NCI-H446 treated with DMSO at 0.1 percent for 48 hours (cell line): Measurements from ENCODE around the gene SLC5A10.
"Not testable (repeated sequence)": the region's sequence is repeated elsewhere in the genome, so short reads cannot be mapped to it uniquely, and the experiment has no call there.

Source experiments
- DNase-seq: peaks from one replicate; lab custom pipeline; 2025; lab: John Stamatoyannopoulos, UW

Gene SLC5A10

DNA sequence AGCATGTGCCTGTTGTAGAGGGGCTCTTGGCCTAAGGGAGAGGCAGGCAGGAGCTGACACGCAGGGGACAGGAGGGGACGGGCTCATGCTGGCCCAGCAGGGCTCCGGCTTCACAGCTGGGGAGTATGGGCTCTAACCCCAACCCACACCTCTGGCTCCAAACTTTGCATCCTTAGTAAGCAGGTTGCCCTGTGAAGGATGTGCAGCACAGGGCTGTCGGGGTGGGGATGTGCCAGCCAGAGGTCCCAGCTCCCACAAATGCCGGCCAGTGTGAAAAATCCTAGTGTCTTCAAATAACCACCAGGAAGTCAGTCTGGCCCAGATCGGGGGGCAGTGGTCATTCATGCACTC lies 66.6 kb downstream of the SLC5A10 start:
- DNase-seq: no peak

DNA sequence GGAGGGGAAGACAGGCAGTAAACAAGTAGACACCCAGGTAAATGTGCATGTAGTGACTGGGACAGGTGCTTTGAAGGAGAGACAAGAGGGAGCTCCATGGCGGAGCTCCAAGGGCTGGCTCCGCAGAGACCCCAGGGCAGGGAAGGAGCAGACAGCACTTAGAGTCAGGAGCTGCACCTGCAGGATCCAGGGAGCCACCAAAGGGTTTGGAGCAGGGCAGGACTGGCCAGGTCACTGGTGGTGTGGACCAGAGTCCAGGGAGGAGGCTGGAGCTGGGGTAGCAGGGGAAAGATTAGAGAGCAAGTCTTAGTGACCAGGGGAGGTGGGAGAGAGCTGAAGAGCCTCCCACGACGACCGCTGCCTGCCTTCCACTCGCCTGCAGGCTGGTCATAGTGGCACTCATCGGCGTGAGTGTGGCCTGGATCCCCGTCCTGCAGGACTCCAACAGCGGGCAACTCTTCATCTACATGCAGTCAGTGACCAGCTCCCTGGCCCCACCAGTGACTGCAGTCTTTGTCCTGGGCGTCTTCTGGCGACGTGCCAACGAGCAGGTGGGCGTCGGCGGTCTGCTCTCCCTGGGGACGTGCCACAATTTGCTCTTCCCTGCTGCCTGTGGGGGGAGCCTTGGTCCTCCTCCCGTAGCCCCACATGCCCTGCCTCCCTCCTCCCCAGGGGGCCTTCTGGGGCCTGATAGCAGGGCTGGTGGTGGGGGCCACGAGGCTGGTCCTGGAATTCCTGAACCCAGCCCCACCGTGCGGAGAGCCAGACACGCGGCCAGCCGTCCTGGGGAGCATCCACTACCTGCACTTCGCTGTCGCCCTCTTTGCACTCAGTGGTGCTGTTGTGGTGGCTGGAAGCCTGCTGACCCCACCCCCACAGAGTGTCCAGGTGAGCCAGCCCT lies 67.3 kb downstream of the SLC5A10 start:
- no peak for DNase-seq

DNA sequence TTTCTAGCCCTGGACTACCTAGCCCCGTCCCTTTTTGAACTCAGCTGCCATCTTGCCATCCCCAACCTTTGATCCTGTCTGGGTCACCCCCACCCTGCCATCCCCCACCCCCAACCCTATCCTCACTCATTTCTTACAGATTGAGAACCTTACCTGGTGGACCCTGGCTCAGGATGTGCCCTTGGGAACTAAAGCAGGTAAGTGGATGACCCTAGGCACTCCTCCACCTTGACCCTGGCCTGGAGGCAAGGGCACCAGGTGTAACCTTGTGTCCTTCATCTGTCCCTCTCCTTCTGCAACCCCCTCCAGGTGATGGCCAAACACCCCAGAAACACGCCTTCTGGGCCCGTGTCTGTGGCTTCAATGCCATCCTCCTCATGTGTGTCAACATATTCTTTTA lies 68.1 kb downstream of the SLC5A10 start:
- no peak for DNase-seq

DNA sequence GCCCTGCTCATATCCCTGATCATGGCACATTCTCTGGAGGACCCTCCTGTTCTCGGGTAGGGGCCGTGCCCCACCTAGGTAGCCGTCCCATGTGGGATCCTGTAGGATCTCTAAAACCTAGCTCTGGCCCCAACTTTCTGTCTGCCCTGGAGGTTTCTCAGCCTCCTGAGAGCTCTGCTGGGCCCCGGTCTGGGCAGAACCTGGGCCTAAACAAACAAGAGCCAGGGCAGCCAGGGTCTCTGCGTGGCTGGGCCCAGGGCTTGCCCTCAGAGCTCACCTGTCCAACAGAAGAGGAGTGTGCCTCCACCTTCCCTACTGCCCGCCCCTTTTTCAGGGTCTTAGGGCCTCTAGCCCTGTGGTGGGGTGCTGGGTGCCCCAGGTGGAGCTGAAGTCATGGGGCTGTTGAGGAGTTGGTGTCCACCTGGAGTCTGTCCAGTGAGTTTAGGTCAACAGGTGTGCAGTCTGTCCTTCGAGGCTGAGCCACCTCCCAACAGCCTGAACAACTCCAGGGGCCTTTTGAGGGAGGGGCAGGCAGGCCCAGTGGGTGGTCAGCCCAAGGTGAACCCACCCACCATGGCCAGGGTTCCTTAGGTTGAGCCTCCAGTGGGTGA lies 69.2 kb downstream of the SLC5A10 start:
- not testable (repeated sequence) for DNase-seq

DNA sequence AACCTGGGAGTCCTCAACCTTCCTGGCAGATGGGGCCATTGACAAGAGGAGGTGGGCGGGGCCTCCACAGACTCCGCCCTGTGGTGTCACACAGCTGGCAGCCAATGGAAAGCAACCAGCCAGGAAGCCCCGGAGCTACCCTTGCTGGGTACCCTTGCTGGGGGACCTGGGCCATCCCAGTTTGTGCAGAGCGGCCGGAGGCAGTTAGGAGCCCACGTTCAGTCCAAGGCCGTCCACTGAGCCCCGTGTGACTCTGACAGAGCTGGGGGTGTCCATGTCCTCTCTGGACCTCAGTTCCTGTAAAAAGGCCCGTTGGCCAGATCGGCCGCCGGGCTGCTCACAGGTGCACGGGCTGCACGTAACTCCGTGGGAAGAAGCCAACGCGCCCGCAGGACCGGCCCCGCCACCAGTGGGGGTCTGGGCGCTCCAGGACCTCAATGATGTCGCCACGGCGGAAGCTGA lies 69.7 kb downstream of the SLC5A10 start:
- DNase-seq: no peak

DNA sequence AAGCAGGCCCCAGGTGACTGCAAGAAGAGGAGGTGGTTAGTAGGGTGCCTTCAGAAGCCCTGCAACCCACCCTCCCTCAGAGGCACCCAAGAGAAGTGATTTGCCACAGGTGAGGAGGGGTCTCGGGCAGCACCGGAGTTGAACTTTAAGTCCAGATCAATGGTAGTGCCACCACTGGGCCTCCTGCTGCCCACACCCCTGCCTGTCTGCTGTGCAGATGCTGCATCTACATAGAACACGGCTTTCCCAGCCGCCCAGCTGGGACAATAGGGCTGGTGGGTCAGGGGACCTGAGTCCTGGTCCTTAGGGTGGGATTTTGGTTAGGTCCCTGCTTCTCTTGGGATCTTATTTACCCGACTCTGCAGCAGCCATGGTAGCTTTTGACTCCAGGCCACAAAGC lies 70.2 kb downstream of the SLC5A10 start:
- DNase-seq: no peak

DNA sequence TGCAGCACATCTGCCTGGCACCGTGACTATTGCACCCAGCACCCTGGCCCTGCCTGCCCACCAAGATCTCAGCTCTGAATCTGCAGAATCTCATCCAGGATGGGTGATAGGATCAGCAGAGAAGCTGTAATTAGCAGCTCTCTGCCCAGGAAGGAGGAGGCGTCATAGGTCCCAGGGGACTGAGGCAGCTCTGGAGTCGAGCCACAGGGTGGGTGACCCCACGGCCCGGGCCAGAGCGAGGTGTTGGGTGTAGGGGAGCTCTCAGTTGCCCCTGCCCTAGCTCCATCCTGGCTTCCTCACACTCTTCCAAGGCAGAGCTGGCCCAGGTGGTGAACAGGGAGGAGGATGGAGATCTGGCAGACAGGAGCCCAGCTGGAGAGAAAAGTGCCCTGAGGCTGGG lies 70.8 kb downstream of the SLC5A10 start:
- DNase-seq: no peak

DNA sequence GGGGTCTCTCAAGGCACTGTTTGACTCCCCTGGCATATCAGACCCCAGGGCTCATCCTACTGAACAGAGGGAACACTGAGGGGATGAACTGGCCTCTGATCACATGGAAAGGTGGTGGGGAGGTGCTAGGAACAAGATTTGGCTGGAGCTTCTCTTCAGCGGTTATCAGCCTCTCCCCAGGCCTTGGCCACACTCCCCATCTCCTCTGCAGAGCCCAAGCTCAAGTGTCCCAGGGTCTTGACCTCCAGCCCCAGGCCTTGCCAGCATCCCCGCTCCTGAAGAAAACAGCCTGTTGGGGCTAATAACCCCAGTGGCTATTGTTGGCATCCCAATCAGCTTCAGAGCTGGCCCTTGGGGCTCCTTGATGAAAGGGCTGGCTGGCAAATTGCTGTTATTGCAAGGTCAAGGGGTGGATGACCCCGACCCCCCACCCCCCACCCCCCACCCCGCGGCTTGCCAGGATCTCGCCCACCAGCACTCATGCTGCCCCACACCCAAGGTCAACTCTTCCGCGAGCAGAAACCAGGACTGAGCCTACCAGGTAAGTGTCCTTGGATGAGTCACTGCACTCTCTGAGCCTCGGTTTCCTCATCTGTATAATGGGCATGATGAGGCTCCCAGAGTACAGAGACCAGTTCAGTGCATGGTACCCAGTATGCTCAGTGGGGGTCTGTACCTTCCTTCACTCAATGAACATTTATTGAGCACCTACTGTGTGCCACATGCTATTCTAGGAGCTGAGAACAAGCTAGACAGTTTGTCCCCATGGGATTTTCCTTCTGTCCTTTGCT lies 71.4 kb downstream of the SLC5A10 start:
- DNase-seq: no peak

DNA sequence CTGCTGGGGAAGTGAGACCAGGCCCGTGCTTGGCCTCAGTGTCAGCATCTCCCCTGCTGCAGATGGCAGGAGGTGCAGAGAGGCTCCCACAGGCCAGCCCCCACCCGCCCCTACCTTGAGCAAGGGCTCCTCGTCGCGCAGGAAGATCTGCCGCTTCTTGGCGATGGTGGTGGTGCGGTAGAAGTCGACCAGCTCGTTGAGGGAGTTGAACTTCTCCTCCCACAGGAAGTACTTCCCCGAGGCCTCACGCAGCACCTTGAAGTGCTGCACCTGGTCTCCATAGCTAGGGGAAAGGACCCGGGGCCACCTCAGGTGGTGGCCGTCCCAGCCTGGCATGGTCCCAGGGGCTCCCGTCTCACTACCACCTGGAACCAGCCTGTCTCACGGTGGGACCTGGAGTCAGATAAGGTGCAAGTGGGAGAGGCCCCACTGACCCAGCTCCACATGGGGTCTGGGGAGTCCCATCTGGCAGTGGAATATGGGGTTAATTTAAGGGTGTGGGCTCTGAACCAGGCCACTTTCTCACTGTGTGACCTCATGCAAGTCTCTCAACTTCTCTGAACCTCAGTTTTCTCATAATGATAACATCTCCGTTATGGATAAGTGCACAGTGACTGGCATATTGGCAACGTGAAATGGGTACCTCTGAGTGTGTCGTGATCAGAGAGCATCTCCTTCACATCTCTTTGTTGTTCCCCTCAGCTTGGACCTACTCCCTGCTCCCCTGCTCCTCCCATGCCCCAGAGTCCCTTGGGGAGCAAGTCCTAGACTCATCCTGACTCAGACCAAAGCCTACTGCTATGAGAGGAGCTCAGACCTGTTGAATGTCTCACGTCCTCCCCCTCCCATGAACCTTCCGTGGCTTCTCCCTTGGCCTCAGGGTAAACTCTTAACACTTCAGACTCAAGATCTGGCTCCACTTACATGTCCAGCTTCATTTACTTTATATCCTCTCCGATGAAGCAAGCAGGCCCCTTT lies 72.4 kb downstream of the SLC5A10 start:
- DNase-seq: no peak

DNA sequence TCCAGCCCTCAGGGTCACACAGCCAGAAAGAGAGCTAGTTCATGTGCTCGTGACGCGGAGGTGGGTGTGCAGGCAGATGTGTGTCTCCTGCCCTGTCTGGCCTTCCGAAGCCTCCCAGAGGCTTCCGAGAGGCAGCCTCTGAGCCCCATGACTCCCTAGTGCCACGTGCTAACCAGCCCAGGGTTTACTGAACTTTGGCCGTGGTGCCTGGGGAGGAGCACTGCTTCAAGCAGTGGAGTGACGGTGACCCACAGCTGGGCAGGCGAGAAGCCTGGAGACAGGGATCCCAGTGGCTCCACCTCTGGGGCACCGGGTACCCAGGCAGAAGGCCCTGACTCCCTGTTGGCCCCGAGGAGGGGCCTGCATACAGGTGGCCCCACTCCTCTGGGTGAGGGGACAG lies 76.7 kb downstream of the SLC5A10 start:
- not testable (repeated sequence) for DNase-seq

DNA sequence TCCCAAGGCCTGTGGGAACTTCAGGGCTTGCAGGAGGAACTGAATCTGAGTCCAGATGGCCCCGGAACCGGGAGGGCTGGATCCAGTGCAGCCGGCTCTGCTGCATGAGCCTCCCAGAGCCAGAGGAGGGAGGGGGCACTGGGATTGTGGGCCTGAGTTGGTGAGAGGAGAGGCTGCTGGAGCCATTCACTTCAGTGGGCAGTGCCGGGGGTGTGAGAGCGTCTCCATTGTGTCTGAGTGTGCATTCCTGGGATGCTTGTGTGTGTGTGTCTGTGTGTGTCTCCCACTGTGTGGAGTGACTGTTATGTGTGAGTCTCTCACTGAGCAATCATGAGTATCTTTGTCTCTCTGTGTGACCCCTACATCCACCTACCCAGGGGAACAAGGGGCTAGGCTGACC lies 77.8 kb downstream of the SLC5A10 start:
- not testable (repeated sequence) for DNase-seq

DNA sequence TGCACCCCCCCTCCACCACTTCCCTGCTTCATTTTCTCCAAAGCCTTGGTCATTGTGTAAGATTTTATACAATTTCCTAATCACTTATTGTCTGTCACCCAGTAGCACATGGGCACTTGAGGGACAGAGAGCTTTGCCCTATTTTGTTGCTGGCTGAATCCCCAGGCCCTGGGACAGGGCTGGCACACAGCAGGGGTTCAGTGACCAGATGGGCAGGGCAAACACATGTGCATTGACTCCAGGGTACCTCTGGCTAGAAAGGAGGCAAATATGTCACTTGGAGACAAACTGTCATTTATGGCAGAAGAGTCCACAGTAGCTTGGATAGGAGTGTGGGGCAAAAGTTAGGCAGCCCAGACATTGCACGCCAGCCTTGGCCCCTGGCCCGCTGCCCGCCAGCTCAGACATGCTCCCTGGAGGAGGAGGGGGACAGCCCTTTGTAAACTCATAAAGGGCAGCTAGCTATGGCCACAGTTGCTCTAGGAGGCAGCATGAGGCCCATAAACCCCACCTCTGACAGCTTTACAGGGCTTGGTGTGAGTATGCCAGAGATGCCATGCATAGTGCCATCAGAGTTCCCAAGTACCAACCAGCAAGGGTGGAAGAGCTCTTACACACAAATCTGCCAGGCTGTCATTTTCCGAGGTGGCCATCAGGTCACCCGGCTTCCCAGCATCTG lies 78.9 kb downstream of the SLC5A10 start:
- not testable (repeated sequence) for DNase-seq

DNA sequence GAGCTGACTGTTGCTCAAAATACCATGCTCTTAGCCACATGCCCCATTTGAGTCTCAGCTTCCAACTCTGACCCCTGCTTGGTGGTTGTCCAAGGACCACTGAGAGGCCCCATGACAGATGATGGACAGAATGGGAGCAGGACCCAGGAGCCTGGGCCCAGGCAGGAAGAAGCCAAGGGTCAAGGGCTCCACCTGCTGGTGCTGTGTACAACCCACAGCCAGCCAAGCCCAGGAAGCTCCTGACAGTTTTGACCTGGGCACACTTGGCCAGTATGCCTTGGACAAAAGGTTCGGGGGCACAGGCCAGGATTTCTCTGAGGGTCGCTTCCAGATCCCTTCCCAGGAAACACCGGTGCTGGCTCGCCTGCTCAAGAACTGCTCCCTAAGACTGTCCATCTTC lies 79.8 kb downstream of the SLC5A10 start:
- not testable (repeated sequence) for DNase-seq

DNA sequence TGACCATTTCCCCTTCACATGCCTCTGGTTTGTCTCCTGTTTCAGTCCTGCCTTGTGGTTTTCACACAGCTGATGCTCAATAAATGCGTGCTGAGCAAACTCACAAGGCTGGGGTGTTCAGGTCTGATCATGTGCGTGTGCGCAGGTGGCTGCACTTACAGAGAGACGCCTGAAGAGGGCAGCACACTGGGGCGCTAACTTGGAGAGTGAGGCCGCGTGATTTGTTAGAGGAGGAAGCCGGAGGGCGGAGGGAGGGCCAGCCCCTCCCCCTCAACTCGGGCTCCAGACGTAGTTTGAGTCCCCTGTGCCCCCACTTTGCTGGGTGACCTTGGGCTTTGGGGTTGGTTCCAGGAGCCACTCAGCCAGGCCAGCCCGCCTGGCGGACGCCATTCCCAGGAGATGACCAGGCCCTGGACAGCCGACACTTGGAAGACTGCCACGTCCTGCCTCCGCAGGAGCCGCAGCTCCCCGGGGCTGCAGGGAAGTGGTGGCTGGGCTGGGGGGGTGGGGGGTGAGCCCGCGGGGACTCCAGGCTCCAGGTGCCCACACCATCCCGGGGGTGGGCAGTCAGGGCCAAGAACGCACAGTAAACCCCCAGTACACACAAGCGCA lies 80.5 kb downstream of the SLC5A10 start:
- not testable (repeated sequence) for DNase-seq

DNA sequence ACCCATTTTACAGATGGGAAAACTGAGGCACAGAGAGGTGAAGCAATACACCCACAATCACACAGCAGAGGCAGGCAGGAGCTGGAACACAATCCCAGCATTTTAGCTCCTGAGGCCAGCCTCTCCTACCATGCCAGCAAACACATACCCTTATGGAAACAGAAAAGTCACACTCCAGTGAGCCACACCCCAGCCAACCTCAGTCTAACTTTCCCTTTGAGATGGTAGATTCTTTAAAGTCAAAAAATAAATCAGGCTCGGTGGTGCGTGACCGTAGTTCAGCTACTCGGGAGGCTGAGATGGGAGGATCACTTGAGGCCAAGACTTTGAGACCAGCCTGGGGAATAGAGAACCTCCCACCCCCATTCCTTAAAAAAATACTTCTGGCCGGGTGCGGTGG lies 84.2 kb downstream of the SLC5A10 start:
- DNase-seq: not testable (repeated sequence)

DNA sequence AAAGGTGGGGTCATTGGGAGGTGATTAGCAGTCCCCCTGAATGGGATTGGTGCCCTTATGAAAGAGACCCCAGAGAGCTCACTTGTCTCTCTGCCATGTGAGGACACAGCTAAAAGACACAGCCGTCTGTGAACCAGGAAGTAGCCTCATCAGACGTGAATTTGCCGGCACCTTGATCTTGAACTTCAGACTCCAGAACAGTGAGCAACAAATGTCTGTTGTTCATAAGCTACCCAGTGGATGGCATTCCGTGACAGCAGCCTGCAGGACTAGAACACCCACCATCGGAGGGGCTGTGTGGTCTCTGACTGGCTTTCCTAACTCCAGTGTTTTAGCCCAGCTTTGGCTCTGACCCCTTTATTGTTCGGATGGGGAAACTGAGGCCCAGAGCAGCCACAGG lies 85.6 kb downstream of the SLC5A10 start:
- DNase-seq: not testable (repeated sequence)

DNA sequence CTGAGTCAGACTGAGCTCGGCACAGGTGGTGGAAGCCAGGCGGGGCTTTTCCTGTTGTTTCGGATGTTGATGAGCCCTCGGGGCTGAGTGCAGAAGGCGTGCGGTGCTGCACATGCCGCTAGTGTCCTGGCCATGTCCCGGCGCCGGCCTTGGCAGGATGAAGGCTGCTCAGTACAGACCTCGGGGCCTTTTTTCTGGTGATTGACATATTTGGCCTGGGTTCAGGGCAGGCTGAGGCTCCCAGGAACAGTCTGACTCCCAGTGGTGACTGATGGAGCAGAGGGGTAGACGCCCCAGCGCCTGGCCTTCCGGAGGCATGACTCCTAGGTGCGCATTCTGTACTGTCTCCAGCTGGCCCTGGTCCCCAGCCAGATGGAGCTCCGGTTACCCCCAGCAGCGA lies 86.0 kb downstream of the SLC5A10 start:
- DNase-seq: not testable (repeated sequence)

DNA sequence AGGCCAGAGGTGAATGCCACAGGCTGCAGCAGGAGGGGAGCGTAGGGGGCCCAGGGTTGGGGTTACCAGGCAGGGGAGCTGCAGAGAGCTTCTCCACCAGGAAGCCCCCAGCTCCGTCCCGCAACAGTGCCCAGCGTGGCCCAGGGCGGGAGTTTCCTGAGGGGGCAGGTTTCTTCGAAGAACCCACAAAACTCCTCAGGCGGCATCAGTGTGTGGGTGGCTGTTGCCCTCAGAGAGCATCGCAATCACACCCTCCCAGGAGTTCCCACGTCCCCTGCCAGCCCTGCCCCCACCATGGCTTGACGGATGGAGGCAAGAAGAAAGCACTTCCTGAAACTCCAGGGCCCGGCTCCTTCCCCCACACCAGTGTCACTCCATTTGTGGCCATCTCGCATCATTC lies 86.8 kb downstream of the SLC5A10 start:
- DNase-seq: not testable (repeated sequence)

DNA sequence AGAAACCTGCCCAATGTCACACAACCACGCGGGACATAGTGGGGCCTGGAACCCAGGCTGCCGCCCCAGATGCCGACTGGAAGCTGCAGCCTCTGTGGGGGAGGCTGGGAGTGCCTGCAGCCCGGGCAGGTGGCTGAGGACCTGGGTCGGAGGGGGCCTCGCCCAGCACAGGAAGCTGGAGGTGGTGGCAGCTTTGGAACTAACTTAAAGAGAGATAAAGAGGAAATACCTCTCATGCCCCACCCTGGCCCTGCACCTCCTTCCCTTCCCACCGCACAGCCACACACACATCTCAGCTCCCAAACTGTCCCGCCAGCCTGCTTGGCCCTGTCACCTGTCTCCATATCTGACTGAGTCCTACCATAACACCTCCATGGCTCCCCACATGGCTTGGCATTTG lies 88.4 kb downstream of the SLC5A10 start:
- not testable (repeated sequence) for DNase-seq

DNA sequence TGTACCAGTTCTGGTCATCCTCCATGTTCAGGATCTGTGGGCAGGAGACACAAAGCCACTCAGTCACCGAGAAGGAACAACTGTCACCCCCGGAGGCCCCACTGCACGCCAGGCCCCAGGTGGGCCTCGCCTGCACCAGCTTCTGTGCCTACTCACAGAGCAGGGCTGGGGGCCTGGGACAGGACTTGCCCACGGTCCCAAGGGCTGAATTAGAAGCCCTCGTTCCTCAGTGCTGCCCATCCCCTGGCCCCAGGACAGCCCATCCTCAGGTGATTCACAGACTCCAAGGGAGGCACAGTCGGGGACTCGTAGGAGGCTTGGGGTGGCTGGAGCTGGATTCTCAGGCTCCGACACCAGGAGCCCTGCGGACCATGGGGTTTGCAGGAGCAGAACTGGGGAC lies 89.9 kb downstream of the SLC5A10 start:
- DNase-seq: not testable (repeated sequence)
